ENCODE measurements around the gene PAX2. TPM values are rescaled to one million over a fixed set of nuclear protein-coding genes. Genes with fewer than 3 reads are reported as not detected.

The PAX2 gene
- polyA plus RNA-seq, 3 donors = not detected

- no peaks in the 10 kb centered on the region for H3K4me1 ChIP-seq (ENCODE audit: control insufficient read depth in 1 of 2, insufficient read depth in 2 of 2, low read length in 2 of 2)
- Mint-ChIP-seq H3K27me3 (ENCODE audit: low read depth in 3 of 3) (peaks cover 90 to 99% (median 94%) of the 10 kb centered on the region in 3 donors), H3K27ac (no peak overlapping the region), H3K4me3 (peak overlapping the region in 1 of 2 donors; percentile 56), H3K36me3 (peaks cover 0 to 10% of the 10 kb centered on the region in 2 donors), H3K4me1 (peaks cover 7% of the 10 kb centered on the region), H3K9me3 (peaks cover 0 to 28% (median 7%) of the 10 kb centered on the region in 7 donors)
- no peaks in the 10 kb centered on the region for H3K36me3 ChIP-seq (replicated peaks in 1 of 2; ENCODE audit: control insufficient read depth in 1 of 2, insufficient read depth in 2 of 2, low read length in 2 of 2)
- no peak overlapping the region for H3K4me3 ChIP-seq (replicated peaks in 1 of 3; ENCODE audit: low read depth in 2 of 3, low read length in 3 of 3)
- intact Hi-C loops (cut with micrococcal nuclease) = loop anchor here in 1 of 2 donors (10.0 kb wide), 1 partner anchor 81 kb away; no protein-coding TSS in a partner anchor
- DNase-seq = no peak
- H3K4me2 ChIP-seq (replicated peaks; ENCODE audit: extremely low read depth, low read length, poor library complexity, severe bottlenecking) = no peak overlapping the region
- no peak overlapping the region for H2AFZ ChIP-seq (ENCODE audit: insufficient read depth, low read depth, low read length, poor library complexity, severe bottlenecking)
- H3K79me2 ChIP-seq (ENCODE audit: insufficient read depth, low read length) = no peaks in the 10 kb centered on the region
- no peaks in the 10 kb centered on the region for H4K20me1 ChIP-seq (ENCODE audit: insufficient read depth, low read length)
- WGBS (ENCODE audit: insufficient coverage) = 2% methylated on average over 51 of the region's 54 CpGs
- TF ChIP-seq, protein P1, sequence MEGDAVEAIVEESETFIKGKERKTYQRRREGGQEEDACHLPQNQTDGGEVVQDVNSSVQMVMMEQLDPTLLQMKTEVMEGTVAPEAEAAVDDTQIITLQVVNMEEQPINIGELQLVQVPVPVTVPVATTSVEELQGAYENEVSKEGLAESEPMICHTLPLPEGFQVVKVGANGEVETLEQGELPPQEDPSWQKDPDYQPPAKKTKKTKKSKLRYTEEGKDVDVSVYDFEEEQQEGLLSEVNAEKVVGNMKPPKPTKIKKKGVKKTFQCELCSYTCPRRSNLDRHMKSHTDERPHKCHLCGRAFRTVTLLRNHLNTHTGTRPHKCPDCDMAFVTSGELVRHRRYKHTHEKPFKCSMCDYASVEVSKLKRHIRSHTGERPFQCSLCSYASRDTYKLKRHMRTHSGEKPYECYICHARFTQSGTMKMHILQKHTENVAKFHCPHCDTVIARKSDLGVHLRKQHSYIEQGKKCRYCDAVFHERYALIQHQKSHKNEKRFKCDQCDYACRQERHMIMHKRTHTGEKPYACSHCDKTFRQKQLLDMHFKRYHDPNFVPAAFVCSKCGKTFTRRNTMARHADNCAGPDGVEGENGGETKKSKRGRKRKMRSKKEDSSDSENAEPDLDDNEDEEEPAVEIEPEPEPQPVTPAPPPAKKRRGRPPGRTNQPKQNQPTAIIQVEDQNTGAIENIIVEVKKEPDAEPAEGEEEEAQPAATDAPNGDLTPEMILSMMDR (IDR thresholded peaks at IDR 0.05) = no peak
- no peak overlapping the region for H3K9ac ChIP-seq (ENCODE audit: insufficient read depth, low read length, poor library complexity, severe bottlenecking)
- peaks cover 0 to 41% of the 10 kb centered on the region in 2 donors for H3K9me3 ChIP-seq (replicated peaks in 1 of 2; ENCODE audit: control insufficient read depth in 1 of 2, insufficient read depth in 1 of 2, low read length in 2 of 2)
- no peak overlapping the region for H3K27ac ChIP-seq (ENCODE audit: low read depth in 1 of 2, low read length in 2 of 2)
- peaks cover 84 to 93% of the 10 kb centered on the region in 2 donors for H3K27me3 ChIP-seq (ENCODE audit: control insufficient read depth in 2 of 2, insufficient read depth in 2 of 2, low read length in 2 of 2)
Observed at GRCh38 chr10:100745882-100746783, 751 bp downstream of the PAX2 start.

DNA sequence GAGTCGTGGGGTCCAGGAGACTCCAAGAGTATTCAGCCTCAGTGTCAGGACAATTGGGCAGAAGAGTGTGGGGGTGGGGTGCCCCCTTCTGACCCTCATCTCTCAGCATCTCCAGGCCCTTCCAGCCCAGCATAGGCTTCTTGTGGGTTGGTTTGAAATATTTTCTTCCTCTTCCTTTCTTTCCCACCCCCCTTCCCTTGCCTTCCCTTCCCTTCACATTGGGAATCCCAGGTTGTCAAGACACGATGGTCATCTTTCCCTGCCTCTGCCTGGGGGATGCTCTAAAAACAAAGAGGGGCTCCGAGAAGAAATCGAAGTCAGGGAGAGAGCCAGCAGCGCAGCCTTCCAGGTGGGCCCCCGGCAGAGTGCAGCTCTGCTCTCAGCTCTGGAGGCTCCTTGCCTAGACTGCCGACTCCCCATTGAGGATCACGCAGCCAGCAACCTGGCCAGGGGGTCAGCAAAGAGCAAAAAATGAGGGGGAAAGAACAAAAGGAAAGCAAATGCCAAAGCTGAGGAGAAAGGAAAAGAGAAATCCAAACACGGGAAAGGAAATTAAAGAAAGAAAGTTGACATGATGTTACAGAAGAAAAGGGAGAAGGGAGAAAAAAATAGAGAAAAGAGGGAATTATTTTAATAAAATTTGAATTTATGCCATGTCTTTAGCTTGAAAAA, 1.5 kb downstream of the PAX2 start:
- no peaks in the 10 kb centered on the region for H3K36me3 ChIP-seq (replicated peaks in 1 of 2; ENCODE audit: control insufficient read depth in 1 of 2, insufficient read depth in 2 of 2, low read length in 2 of 2)
- no peaks in the 10 kb centered on the region for H3K79me2 ChIP-seq (ENCODE audit: insufficient read depth, low read length)
- no peak overlapping the region for H3K9ac ChIP-seq (ENCODE audit: insufficient read depth, low read length, poor library complexity, severe bottlenecking)
- peak overlapping the region in 1 of 2 donors; percentile 56 for H3K4me3 Mint-ChIP-seq
- peaks cover 0 to 42% of the 10 kb centered on the region in 2 donors for H3K9me3 ChIP-seq (replicated peaks in 1 of 2; ENCODE audit: control insufficient read depth in 1 of 2, insufficient read depth in 1 of 2, low read length in 2 of 2)
- no peaks in the 10 kb centered on the region for H3K4me1 ChIP-seq (ENCODE audit: control insufficient read depth in 1 of 2, insufficient read depth in 2 of 2, low read length in 2 of 2)
- peaks cover 89 to 99% (median 95%) of the 10 kb centered on the region in 3 donors for H3K27me3 Mint-ChIP-seq (ENCODE audit: low read depth in 3 of 3)
- H3K4me3 ChIP-seq (replicated peaks in 1 of 3; ENCODE audit: low read depth in 2 of 3, low read length in 3 of 3) = no peak overlapping the region
- no peak for DNase-seq
- no peak overlapping the region for H2AFZ ChIP-seq (ENCODE audit: insufficient read depth, low read depth, low read length, poor library complexity, severe bottlenecking)
- H3K4me1 Mint-ChIP-seq = peaks cover 7% of the 10 kb centered on the region
- H3K27me3 ChIP-seq (ENCODE audit: control insufficient read depth in 2 of 2, insufficient read depth in 2 of 2, low read length in 2 of 2) = peaks cover 85 to 93% of the 10 kb centered on the region in 2 donors
- H3K9me3 Mint-ChIP-seq = peaks cover 0 to 24% (median 7%) of the 10 kb centered on the region in 7 donors
- WGBS (ENCODE audit: insufficient coverage) = 4% methylated on average over 8 of the region's 9 CpGs
- peaks cover 0 to 10% of the 10 kb centered on the region in 2 donors for H3K36me3 Mint-ChIP-seq
- H3K27ac Mint-ChIP-seq = no peak overlapping the region
- TF ChIP-seq, protein P1 (IDR thresholded peaks at IDR 0.05) = no peak
- no peak overlapping the region for H3K27ac ChIP-seq (ENCODE audit: low read depth in 1 of 2, low read length in 2 of 2)
- H4K20me1 ChIP-seq (ENCODE audit: insufficient read depth, low read length) = no peaks in the 10 kb centered on the region
- intact Hi-C loops (cut with micrococcal nuclease) = loop anchor here in 1 of 2 donors (10.0 kb wide), 1 partner anchor 82 kb away; no protein-coding TSS in a partner anchor
- H3K4me2 ChIP-seq (replicated peaks; ENCODE audit: extremely low read depth, low read length, poor library complexity, severe bottlenecking) = no peak overlapping the region

Data from CD14-positive monocyte (primary cell).